NCI-H524 (cell line): ENCODE measurements around the gene MEP1B.
"Not testable (repeated sequence)": the region's sequence is repeated elsewhere in the genome, so short reads cannot be mapped to it uniquely, and the experiment has no call there.

Experiments
- DNase-seq, 2 experiments: peaks; one replicate each; lab custom pipeline; 2025; lab: John Stamatoyannopoulos, UW

MEP1B gene

DNA sequence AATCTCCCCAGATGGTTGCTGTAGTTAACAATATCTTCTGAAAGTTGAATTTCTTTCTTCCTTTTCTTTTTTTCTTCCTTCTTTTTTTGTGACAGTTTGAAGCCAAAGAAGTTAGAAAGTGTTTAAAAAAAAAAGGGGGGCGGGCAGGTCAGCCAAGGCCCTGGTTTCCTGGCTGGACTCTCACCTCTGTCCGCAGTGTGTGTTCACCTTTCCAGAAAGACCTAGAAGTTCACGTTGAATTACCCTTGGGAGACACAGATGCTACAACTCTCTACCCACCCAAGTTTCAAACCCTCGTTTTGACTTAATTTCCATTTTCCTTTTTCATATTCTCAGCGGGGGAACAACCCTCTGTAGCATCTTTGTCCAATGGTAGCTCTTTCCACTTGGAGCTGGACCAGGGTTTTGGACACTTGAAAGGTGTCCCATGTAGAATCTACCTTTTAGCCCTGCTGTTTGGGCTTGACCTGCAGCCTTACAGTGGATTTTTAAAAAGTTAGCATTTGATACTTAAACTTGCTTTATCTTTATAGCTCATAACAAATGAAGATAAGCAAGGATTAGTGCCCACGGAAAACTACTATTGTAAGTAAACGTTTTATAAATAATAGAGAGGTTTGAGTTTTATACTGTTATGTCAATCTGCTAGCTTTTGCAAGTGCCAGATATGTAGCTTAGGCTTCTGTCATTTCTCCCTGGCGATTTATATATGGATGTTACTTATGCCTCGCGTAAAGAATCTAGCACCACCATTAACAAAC lies 20.0 kb downstream of the MEP1B start:
- no peak for DNase-seq

DNA sequence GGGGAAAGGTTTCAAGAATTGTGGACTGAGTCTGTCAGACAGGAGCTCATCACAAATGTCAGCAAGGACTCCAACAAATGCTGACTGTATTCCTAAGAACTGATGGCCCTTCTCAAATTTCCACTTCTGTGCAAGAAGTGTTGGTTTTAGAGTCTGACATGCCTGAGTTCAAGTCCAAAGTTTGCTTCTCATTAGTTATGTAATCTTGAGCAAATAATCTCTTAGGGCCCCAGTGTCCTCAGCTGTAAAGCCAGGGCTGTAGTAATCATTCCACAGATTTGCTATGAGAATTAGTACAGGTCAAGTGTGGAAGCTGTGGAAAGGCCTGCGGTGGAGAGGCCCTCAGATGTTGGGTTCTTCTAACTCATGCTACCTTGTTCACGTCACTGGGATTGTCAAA lies 23.9 kb downstream of the MEP1B start:
- no peak for DNase-seq

DNA sequence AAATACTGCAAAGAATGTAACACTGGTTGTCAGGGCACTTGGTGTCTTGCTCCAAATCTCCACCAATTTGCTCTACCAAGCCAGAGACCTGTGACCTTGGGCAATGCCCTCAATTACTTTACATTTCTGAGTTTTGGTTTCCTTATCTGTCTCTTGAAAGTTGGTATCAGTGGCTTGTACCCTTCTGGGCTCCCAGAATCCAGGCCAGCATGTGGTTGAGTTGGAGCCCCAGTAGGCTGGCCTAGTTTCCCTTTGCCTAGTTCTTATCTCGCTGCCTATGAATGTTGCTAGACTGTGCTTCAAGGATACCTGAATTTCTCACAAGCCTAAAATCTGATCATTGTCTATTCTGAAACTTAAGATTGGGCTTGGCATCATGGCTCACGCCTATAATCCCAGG lies 26.6 kb downstream of the MEP1B start:
- DNase-seq = no peak

DNA sequence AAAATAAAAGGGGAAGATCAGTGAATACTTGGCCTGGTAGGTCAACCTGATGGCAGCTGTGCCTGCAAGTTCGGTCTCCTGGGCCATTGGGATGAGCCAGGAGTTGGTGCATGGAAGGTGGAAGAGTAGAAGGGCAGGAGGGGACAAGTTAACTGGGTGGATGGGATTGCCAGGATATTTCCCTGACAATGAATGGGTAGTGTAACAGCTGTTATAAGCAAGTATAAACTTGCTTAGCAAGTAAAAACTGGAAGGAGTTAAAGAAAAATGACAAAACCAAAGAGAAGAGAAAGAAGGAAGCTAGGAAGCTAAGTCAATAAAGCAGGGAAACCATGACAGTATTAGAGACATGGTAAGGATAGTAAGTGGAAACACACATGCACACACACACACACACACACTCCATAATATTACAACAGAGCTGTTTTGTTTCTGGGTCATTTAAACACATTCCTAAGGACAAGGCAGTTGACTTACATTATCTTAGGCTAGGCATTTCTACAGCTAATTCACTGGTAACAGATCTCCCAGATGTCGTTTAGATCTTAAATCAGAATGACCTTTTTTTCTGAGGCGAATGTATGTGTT lies 29.7 kb downstream of the MEP1B start:
- no peak for DNase-seq

DNA sequence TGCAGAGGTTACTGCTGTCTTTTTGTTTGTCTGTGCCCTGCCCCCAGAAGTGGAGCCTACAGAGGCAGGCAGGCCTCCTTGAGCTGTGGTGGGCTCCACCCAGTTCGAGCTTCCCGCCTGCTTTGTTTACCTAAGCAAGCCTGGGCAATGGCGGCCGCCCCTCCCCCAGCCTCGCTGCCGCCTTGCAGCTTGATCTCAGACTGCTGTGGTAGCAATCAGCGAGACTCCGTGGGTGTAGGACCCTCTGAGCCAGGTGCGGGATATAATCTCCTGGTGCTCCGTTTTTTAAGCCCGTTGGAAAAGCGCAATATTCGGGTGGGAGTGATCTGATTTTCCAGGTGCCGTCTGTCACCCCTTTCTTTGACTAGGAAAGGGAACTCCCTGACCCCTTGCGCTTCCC lies 43.5 kb downstream of the MEP1B start:
- DNase-seq = not testable (repeated sequence)

DNA sequence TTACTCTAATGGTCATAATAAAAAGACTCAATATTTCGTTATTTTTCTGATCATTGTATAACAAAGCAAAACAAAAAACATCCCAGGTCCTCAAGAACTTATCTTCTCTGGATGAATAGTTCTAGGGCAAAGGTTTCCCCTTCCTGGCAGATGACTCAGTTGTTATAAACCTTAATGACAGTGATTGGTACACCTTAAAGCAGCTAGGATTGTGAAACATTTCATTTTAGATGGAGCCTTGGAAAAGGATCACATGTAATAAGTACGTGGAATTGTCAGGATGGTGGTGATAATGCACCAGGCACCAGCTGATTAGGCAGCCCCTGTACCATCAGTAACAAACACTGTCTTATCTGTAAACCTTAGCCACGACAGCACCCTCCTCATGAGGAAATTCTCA lies 47.2 kb downstream of the MEP1B start:
- no peak for DNase-seq

DNA sequence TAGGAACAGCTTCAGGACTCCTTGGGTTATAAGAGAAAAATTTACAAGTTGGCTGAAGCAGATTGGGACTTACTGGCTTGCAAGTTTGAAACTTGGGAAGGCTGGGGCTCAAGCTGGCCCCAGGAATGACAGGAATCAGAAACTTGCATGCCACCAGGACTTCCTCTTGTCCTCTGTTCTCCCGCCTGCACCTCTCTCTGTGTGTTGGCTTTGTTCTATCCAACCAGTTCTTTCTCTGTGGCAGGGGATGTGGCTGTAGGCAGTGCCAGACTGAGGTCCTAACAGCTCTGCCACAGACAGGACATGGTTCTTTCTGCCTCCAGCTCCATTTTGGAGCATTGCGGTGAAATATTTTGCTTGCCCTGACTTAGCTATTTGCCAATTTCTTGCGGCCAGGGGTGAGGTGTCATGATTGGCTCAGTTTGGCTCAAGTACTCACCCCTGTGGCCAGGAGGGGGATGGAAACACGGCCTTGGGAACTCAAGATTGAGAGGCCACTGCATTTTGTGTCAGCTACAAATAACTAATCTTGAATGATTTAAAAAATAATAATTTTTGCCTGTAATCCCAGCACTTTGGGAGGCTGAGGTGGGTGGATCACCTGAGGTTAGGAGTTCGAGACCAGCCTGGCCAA lies 48.9 kb downstream of the MEP1B start:
- DNase-seq = no peak

DNA sequence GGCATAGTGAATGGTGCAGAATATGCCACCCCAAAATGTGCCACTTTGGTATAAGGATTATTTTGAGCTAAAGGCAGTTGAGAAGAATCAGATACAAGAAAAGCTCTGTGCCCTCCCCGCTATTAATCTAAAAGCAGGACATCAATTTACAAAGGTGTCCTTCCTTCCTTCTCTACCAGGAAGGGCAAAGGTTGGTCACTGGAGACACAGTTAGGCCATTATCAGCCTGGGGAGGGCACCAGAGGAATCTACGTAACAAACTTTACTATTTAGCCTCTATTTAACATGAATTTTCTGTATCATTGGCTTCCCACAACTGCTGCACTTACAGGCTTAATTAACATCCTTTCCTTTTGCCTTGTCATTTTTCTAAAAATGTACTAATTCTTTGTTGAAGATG lies 52.6 kb downstream of the MEP1B start:
- DNase-seq = no peak

DNA sequence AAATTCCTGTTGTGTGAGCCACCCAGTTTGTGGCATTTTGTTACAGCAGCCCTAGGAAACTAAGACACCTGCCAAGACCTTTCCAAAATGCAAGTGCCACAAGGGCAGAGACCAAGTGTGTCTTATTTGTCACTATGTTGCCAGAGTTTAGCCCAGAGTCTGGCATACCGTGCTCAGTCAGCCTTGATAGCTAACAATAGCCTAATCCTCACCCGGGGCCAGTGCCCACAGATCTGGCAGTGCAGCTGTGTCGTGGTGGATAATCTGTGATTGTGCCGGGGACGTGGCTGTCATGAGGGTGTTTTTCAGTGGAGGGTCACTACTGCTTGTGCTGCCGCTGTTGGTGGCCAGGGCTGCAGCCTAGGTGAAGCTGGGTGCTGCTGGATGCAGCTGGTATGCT lies 53.5 kb downstream of the MEP1B start:
- DNase-seq = no peak

DNA sequence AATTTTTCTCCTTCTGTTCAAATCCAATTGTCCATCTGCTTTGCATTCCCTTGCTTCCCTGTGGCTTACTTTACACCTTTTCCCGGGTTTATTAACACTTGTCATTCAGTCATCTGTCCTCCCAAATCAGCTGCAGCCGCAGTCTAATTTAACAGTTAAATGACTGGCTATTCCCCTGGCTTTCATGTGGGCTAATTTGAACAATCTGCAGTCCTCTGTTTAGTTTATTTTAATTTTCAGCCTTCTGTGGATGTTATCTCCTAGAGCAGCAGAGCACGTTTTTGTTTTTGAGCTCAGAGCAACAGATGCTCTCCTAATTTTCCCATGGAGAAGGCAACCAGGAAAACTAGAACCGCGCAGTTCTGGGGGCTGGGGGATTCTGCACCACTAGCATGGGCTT lies 55.0 kb downstream of the MEP1B start:
- DNase-seq = no peak

DNA sequence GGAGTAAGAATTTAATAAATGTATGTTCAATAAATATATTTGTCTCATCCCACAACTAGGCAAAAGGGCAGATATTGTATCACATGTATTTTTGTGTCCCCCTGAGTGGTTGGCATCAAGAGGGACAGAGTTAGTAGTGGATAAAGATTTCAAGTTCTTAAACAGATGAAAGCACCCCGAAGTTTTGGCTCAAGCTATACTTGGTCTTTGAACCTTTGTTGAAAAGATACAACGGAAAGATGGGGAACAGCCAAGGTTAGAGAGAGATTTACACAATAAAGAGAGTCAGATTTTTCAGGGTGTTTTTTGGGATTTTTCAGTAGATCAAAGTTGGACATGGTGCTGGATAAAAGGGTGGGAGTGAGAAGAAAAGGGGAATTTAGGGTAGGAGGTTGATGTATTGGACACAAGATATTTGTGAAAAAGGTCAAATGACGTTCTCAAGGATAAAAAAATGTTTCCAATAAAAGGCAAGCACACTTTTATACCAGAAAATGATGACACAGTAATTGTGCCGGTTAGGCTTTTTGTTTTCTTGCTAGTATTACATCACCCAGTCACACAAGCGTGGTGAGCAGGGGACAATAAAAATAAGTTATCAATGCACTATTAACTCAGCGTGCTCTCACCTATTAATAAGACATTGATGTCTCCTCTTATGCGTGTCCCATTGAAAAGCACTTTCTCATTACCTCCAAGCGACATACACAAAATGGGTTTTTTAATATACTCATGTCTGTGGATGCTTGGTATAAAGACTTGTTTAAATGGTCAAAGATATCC lies 59.5 kb downstream of the MEP1B start:
- no peak for DNase-seq

DNA sequence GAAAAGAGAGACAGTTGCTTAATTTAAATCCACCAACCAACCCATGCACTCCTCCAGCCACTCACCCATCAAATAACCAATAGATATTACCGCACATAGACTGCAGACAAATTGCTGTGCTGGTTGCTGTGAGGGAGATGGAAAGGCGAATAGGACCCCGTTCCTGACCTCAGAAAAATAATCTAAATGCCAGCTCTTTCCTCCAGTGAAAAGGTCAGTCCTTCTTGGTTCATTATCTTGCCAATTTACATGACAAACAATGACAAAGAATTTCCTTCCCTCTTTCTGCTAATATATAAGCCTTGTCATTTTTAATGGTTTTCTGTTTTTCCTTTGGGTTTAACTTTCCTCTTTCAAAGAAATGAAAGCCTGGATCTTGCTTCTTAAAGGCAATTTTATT lies 61.6 kb downstream of the MEP1B start:
- DNase-seq = no peak

DNA sequence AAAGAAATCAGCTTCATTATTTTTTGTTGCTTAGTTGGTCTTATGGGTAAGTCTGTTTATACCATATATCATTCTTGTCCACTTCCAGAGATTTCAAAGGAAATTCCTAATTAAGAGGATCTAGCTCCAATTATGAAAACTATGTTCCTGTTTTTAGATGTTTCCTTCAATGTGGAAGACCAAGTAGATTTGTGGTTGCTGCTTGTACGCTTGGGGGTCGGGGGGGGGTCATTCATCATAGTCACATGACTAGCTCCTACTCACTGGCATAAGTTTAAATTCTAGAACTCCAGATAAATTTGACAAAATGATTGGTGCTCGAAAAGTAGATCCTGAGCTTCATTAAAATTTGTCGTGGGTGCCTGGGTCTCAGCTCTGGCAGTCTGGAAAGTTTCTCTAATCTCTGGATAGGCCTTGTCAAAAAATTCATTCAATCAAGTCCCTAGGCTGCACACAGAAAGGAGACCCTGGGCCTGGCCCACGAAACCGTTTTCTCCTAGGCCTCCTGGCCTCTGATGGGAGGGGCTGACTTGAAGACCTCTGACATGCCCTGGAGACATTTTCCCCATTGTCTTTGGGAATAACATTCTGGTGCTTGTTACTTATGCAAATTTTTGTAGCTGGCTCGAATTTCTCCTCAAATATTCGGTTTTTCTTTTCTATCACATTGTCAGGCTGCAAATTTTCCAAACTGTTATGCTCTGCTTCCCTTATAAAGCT lies 62.5 kb downstream of the MEP1B start:
- DNase-seq = no peak

DNA sequence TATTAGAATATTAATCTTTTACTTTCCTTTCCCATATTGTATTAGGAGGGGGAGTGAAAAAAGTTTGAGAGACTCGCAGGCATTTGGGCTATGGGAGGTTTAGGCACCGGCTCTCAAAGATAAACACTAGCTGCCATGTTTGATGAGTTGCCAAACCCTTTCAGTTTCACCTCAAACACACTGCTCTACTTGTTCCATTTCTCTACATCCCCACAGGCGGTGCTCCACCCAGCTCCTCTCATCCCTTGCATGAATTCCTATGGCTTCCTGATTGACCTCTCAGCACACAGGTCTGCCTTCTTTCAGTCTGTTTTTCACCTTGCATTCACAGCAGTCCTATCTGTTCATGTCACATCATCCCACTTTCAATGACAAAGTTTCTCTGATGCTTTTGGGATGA lies 65.7 kb downstream of the MEP1B start:
- DNase-seq = no peak

DNA sequence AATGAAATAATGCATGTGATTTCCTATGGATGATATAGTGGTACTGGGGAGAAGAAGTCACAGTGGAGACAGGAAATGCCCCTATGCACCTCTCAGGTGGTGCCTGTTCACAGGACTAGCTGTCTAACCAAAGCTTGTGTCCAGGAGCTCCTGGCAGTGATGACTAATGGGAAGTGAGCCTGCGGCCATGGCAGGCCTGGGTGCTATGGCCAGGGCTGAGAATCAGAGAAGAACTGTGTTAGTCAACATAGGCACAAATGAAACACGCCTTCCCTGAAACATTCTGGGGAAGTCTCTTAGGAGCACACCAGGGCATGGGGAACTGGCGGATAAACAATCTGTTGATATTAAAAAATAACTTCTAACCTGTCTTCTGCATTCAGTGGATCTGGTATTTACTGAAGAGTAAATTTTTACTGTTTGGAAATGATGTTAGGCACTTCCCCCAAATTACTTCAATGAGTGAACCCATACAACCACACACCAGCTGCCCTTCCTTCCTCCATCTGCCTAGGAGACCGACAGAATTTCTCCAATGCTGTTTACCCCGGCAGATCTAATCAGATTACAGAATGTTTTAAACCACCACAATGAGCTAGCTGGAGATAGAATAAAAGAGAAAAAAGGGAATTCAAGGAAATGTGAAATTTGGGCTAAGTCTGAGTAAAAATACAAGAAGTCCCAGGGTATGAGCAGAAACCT lies 67.4 kb downstream of the MEP1B start:
- DNase-seq = peak in 1 of 2 experiments; percentile 7

DNA sequence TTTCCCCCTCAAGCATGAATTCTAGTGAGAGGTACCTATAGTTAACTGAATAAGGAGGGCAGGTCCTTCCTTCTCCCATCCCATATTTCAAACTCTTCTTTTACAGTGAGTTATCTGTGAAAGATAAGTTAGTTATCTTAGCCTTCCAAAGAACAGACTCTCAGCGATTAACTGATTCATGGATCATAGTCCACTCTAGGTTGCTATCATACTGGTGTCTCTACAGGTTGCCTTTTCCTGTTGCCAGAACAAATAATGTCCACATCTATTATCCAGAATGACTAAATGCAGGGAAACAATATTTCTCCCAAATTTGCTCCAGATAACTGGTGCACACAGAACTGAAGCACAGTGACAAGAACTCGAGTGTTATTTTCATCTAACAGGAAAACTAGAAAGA lies 68.3 kb downstream of the MEP1B start:
- DNase-seq = no peak

DNA sequence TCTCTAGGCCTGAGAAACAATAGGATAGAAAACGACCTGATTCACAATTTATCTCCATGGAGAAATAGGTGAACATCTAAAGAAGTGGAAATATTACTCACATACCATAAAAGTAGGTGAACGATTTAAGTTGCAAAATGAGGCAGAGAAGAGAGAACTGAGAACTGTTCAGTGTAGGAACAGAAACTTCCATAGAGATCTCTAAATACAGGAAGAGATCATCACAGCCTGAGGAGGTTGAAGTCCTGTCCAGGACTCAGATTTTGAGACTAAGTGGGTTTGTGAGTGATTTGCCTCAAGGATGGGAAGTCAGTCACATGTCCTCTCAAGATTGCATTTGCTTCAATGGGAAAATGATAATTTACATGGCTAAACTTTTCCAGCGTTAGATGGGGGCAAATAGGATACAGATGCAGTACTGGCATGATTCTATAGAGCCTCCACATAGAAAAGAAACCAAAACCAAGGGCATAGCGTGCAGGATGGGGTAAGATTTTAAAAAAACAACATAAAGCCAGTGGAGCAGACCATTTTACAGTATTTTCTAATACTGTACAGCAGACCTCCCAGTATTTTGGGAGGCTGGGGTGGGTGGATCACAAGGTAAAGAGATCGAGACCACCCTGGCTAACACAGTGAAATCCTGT lies 68.8 kb downstream of the MEP1B start:
- DNase-seq = no peak

DNA sequence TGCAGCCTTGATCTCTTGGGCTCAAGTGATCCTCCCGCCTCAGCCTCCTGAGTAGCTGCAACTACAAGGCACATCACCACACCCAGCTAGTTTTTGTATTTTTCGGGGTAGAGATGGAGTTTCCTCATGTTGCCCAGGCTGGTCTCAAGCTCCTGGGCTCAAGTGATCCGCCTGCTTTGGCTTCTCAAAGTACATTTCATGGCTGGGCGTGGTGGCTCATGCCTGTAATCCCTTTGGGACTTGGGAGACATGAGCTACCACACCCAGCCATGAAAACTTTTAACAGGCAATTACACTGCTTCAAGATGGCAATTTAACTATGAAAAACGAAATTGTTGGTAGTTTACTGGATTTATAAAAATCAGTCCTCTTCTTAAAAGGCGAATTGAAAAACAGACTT lies 69.7 kb downstream of the MEP1B start:
- DNase-seq = no peak

DNA sequence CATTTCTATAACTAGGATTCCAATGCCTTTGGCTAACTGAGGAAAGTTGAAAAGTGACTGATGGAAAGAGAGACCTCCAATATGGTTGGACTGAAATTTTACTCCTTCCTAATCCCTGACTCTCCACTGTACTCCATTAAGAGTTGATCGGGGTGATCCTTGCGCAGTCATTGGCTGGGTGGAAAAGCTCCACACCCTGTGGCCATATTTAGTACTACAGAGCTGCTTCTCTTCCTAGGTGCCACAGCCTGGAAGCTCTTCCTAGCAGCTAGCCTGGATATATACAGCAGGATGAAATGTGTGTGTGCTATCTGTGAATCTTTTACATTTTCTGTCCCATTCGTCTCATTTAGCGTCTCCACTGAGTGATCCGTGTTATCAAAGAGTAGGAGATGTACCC lies 71.2 kb downstream of the MEP1B start:
- no peak for DNase-seq

DNA sequence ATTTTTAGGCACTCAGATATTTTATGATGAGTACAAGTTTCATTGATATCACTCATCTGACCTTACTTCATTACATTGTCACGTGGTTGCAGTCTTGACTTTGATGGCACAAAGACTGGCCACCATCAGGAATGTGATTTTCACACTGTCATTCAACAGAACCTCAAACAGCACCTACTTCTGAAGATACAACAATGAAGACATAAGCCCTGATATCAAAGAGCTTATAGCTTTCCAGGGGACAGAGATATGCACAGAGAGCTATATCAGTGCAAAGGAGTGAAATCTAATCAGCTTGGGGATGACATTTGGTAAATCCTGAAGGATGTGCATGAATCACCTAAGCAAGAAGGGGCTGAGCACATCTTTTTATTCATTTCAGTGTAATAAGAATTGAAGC lies 72.3 kb downstream of the MEP1B start:
- DNase-seq = no peak

DNA sequence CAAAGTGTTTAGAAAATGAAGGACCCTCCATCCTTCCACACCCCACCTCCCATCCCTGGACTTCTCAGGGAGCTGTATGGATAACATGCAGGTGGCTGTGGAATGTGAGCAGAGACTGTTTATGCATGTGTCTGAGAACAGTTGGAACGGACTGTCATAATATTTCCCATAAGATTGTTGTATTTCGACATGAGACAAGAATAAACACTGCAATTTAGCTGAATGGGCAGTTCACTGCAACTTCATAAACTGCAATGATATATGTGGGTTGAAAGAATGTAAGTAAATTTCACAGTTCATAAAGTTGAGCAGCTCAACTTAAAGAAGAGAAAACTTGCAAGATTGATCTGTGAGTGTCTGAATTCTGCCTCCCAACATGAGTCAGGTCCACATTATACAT lies 74.6 kb downstream of the MEP1B start:
- no peak for DNase-seq
